ENCODE data around the gene SHQ1.
"Not testable (repeated sequence)": the region's sequence is repeated elsewhere in the genome, so short reads cannot be mapped to it uniquely, and the experiment has no call there.

- not testable (repeated sequence) for TF ChIP-seq POLR2A, CTCF (IDR thresholded peaks at IDR 0.05)
Measured at GRCh38 chr3:72732666-72733345, 115.4 kb downstream of the SHQ1 start.

All from sigmoid colon (tissue), 3 donors.